ENCODE data around the gene ERMN.
"Not testable (repeated sequence)": the region's sequence is repeated elsewhere in the genome, so short reads cannot be mapped to it uniquely, and the experiment has no call there.

The ERMN gene

DNA sequence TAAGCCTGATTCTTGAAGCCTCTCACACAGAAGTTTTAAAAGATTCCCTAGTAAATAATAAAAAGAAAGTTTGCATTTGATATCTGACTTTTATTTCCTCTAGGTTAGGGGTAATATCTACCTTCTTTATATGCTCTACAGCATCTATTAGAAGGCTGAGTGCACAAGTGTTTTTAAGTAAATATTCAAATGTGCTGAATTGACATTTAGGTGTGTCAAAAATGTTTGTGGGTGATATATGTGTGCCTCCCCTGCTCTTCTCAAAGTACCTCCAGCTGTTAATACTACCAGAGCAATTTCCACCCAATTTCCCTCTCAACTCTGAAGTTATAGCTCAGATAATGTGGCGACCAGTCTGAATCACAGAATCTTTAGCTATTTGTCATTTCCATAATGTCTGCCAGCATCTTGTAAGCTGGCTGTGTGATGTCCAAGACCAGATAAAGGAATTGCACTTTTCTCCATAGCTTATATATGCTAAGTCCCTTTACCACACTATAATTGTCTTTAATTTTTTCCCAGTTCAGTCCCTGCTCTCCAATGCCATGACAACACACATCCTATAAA lies 24.4 kb upstream of the ERMN start:
- Histone ChIP-seq H2AFZ (ENCODE audit: low read length) (no peak overlapping the region), H3K27me3 (ENCODE audit: insufficient read depth, low read length) (no peaks in the 10 kb centered on the region)

GRCh38 chr2:157348291-157348921 lies 22.8 kb upstream of the ERMN start:
- Histone ChIP-seq H4K20me1 (ENCODE audit: insufficient read depth, low read length) (no peaks in the 10 kb centered on the region), H3K27ac (ENCODE audit: low read depth, low read length, poor library complexity, severe bottlenecking) (no peak overlapping the region), H3K36me3 (ENCODE audit: insufficient read depth, low read length) (no peaks in the 10 kb centered on the region; the same call in 1 of the 2 replicates), H3K79me2 (ENCODE audit: insufficient read depth, low read length) (no peaks in the 10 kb centered on the region), H3F3A (ENCODE audit: insufficient read depth, low read length) (no peaks in the 10 kb centered on the region), H2AFZ (ENCODE audit: low read length) (no peak overlapping the region), H3K9me2 (ENCODE audit: low read depth, low read length) (no peaks in the 10 kb centered on the region), H3K9me3 (ENCODE audit: low read length) (0 out of 2 replicates have a peak, but pooled peaks cover 4% of the 10 kb centered on the region), H3K4me1 (ENCODE audit: insufficient read depth, low read length, severe bottlenecking) (no peaks in the 10 kb centered on the region), H3K4me3 (ENCODE audit: low read depth, low read length, poor library complexity, severe bottlenecking) (no peak overlapping the region), H3K9ac (ENCODE audit: low read length) (no peak overlapping the region), H3K4me2 (ENCODE audit: low read length) (no peak overlapping the region), H3K27me3 (ENCODE audit: insufficient read depth, low read length) (no peaks in the 10 kb centered on the region)
- TF ChIP-seq, protein P1, sequence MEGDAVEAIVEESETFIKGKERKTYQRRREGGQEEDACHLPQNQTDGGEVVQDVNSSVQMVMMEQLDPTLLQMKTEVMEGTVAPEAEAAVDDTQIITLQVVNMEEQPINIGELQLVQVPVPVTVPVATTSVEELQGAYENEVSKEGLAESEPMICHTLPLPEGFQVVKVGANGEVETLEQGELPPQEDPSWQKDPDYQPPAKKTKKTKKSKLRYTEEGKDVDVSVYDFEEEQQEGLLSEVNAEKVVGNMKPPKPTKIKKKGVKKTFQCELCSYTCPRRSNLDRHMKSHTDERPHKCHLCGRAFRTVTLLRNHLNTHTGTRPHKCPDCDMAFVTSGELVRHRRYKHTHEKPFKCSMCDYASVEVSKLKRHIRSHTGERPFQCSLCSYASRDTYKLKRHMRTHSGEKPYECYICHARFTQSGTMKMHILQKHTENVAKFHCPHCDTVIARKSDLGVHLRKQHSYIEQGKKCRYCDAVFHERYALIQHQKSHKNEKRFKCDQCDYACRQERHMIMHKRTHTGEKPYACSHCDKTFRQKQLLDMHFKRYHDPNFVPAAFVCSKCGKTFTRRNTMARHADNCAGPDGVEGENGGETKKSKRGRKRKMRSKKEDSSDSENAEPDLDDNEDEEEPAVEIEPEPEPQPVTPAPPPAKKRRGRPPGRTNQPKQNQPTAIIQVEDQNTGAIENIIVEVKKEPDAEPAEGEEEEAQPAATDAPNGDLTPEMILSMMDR (IDR thresholded peaks at IDR 0.05; ENCODE audit: low read length), result no peak
- TF ChIP-seq EZH2 (IDR thresholded peaks at IDR 0.05; ENCODE audit: borderline replicate concordance, low read length), result no peak

More for the DNA sequence above, 24.4 kb upstream of the ERMN start:
- Histone ChIP-seq H4K20me1 (ENCODE audit: insufficient read depth, low read length) (no peaks in the 10 kb centered on the region), H3K9me2 (ENCODE audit: low read depth, low read length) (no peaks in the 10 kb centered on the region), H3K4me3 (ENCODE audit: low read depth, low read length, poor library complexity, severe bottlenecking) (no peak overlapping the region), H3K36me3 (ENCODE audit: insufficient read depth, low read length) (no peaks in the 10 kb centered on the region; the same call in 1 of the 2 replicates), H3F3A (ENCODE audit: insufficient read depth, low read length) (no peaks in the 10 kb centered on the region), H3K4me1 (ENCODE audit: insufficient read depth, low read length, severe bottlenecking) (no peaks in the 10 kb centered on the region), H3K9me3 (ENCODE audit: low read length) (0 out of 2 replicates have a peak, but pooled peaks cover 4% of the 10 kb centered on the region), H3K4me2 (ENCODE audit: low read length) (no peak overlapping the region), H3K27ac (ENCODE audit: low read depth, low read length, poor library complexity, severe bottlenecking) (no peak overlapping the region), H3K9ac (ENCODE audit: low read length) (no peak overlapping the region), H3K79me2 (ENCODE audit: insufficient read depth, low read length) (no peaks in the 10 kb centered on the region)
- TF ChIP-seq, protein P1 (IDR thresholded peaks at IDR 0.05; ENCODE audit: low read length), result no peak
- no peak for TF ChIP-seq EZH2 (IDR thresholded peaks at IDR 0.05; ENCODE audit: borderline replicate concordance, low read length)

DNA sequence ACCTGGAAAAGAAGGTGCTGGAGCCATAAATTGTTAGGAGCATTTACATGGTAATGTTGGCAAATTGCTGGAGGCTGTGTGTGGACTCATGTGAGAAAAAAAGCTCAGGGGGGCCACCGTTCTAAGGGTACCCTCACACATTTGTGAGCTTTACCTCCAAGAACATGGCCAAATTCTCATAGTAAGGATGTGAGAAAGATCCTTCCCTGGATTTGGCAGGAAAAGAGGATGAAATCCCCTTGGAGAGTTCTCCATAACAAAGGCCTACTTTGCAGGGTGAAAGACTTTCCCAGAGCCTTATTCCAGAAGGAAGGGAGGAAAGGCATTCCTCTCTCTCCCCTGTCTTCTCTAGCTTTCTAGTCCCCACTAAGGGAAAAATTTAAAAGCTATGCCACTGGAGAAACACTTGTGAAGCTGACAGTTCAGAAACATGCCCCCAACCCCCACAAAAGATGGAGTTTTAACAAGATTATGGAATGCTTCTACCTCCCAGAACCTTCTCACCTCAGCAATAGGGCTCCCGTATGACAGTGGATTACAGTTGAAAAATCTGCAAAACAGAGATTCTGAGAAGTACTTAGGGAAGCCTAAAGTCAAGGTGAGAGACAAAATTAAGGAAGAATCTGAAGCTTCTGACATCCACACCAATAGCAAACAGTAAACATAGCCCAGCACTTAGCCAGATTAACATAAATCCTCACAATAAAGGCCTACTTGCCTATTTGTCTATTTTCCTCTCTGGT lies 20.2 kb upstream of the ERMN start:
- no peak overlapping the region for H2AFZ ChIP-seq (ENCODE audit: low read length)
- H3K9me3 ChIP-seq (ENCODE audit: low read length), result 0 out of 2 replicates have a peak, but pooled peaks cover 4% of the 10 kb centered on the region
- H3K9ac ChIP-seq (ENCODE audit: low read length), result no peak overlapping the region
- no peaks in the 10 kb centered on the region for H3K4me1 ChIP-seq (ENCODE audit: insufficient read depth, low read length, severe bottlenecking)
- no peaks in the 10 kb centered on the region for H3F3A ChIP-seq (ENCODE audit: insufficient read depth, low read length)
- H4K20me1 ChIP-seq (ENCODE audit: insufficient read depth, low read length), result no peaks in the 10 kb centered on the region
- H3K27ac ChIP-seq (ENCODE audit: low read depth, low read length, poor library complexity, severe bottlenecking), result no peak overlapping the region
- no peak overlapping the region for H3K4me2 ChIP-seq (ENCODE audit: low read length)
- no peaks in the 10 kb centered on the region for H3K79me2 ChIP-seq (ENCODE audit: insufficient read depth, low read length)
- H3K4me3 ChIP-seq (ENCODE audit: low read depth, low read length, poor library complexity, severe bottlenecking), result no peak overlapping the region
- H3K36me3 ChIP-seq (ENCODE audit: insufficient read depth, low read length), result peaks cover 4% of the 10 kb centered on the region; the same call in 1 of the 2 replicates
- H3K27me3 ChIP-seq (ENCODE audit: insufficient read depth, low read length), result no peaks in the 10 kb centered on the region
- TF ChIP-seq, protein P1 (IDR thresholded peaks at IDR 0.05; ENCODE audit: low read length), result no peak
- no peak for TF ChIP-seq EZH2 (IDR thresholded peaks at IDR 0.05; ENCODE audit: borderline replicate concordance, low read length)
- H3K9me2 ChIP-seq (ENCODE audit: low read depth, low read length), result no peaks in the 10 kb centered on the region

- H3K9ac ChIP-seq (ENCODE audit: low read length); H3K27me3 ChIP-seq (ENCODE audit: insufficient read depth, low read length); H4K20me1 ChIP-seq (ENCODE audit: insufficient read depth, low read length); H2AFZ ChIP-seq (ENCODE audit: low read length); H3K4me3 ChIP-seq (ENCODE audit: low read depth, low read length, poor library complexity, severe bottlenecking); H3K79me2 ChIP-seq (ENCODE audit: insufficient read depth, low read length); H3K9me2 ChIP-seq (ENCODE audit: low read depth, low read length); H3K9me3 ChIP-seq (ENCODE audit: low read length); H3K4me2 ChIP-seq (ENCODE audit: low read length); H3K27ac ChIP-seq (ENCODE audit: low read depth, low read length, poor library complexity, severe bottlenecking); H3F3A ChIP-seq (ENCODE audit: insufficient read depth, low read length); H3K4me1 ChIP-seq (ENCODE audit: insufficient read depth, low read length, severe bottlenecking); H3K36me3 ChIP-seq (ENCODE audit: insufficient read depth, low read length): not testable (repeated sequence)
Observed at GRCh38 chr2:157341381-157341780, 15.8 kb upstream of the ERMN start.

Measured in OCI-LY1 (cell line).